ENCODE results near the gene SPOPL. TPM values are rescaled to one million over a fixed set of nuclear protein-coding genes. Genes with fewer than 3 reads are reported as not detected.

The SPOPL gene
- total and polyA plus RNA-seq, 12 donors: 2.2 to 19.9 (median 13.9) TPM

DNA sequence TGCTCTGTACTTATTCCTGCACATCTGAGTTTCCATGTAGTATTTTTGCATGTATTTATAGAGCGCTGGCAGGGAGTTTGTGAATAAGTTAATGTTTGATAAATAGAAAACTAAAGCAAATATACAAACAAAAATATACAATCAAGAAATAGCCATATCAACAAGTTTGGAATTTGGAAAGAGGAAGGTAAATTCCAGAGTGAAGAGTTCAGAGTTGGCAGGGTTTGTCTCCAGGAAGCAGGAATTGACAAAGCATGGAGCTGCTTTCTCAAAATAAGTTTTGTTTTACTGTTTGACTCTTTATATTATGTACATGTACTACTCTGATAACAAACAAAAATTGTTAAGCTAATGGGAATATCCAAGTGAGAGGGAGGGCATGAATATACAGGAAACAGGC lies 80.3 kb downstream of the SPOPL start:
- DNase-seq: no peak
- intact Hi-C loops (cut with DNase I): no loop called here
- no peak for ATAC-seq
- 97 to 100% methylated on average over 1 of the region's 1 CpG for WGBS, 2 donors
- Histone ChIP-seq H3K9me3 (peaks cover 0 to 22% (median 4%) of the 10 kb centered on the region in 11 donors), H3K27ac (no peak overlapping the region), H3K4me3 (no peak overlapping the region), H3K4me1 (peaks cover 0 to 5% (median 0%) of the 10 kb centered on the region in 9 donors), H3K36me3 (peaks cover 0 to 49% (median 11%) of the 10 kb centered on the region in 9 donors), H3K27me3 (no peaks in the 10 kb centered on the region)
- no peak for TF ChIP-seq CTCF (IDR thresholded peaks at IDR 0.05)

GRCh38 chr2:138589663-138590062 lies 88.1 kb downstream of the SPOPL start:
- no peaks in the 10 kb centered on the region for H3K9me3 ChIP-seq
- H3K4me1 ChIP-seq: no peaks in the 10 kb centered on the region
- DNase-seq (no peak), ATAC-seq (no peak)
- 98 to 100% methylated on average over 1 of the region's 1 CpG for WGBS, 2 donors
- H3K36me3 ChIP-seq: peaks cover 0 to 22% (median 4%) of the 10 kb centered on the region in 9 donors
- H3K27me3 ChIP-seq: no peaks in the 10 kb centered on the region
- TF ChIP-seq CTCF (IDR thresholded peaks at IDR 0.05): no peak
- intact Hi-C loops (cut with DNase I): no loop called here
- no peak overlapping the region for H3K4me3 ChIP-seq
- H3K27ac ChIP-seq: no peak overlapping the region

GRCh38 chr2:138596403-138596802 lies 94.8 kb downstream of the SPOPL start:
- Histone ChIP-seq H3K4me1 (peaks cover 0 to 3% (median 0%) of the 10 kb centered on the region in 9 donors), H3K27me3 (no peaks in the 10 kb centered on the region), H3K27ac (no peak overlapping the region), H3K36me3 (peaks cover 0 to 29% (median 0%) of the 10 kb centered on the region in 9 donors), H3K9me3 (no peaks in the 10 kb centered on the region), H3K4me3 (no peak overlapping the region)
- DNase-seq (no peak), ATAC-seq (no peak)
- intact Hi-C loops (cut with DNase I): no loop called here
- TF ChIP-seq CTCF (IDR thresholded peaks at IDR 0.05): no peak
- WGBS, 2 donors: 68 to 75% methylated on average over 3 of the region's 3 CpGs

GRCh38 chr2:138600732-138601457 lies 99.3 kb downstream of the SPOPL start:
- Histone ChIP-seq H3K27ac (no peak overlapping the region), H3K27me3 (no peaks in the 10 kb centered on the region), H3K4me1 (peaks cover 0 to 11% (median 0%) of the 10 kb centered on the region in 9 donors), H3K9me3 (no peaks in the 10 kb centered on the region), H3K4me3 (no peak overlapping the region), H3K36me3 (peaks cover 0 to 16% (median 0%) of the 10 kb centered on the region in 9 donors)
- TF ChIP-seq CTCF (IDR thresholded peaks at IDR 0.05): no peak
- no peak for ATAC-seq
- intact Hi-C loops (cut with DNase I): no loop called here
- 98 to 99% methylated on average over 3 of the region's 3 CpGs for WGBS, 2 donors
- no peak for DNase-seq
